ENCODE measurements around the gene PDGFC.

The PDGFC gene

GRCh38 chr4:156824451-156825060 is 147.0 kb downstream of the PDGFC start:
- no peak for DNase-seq

GRCh38 chr4:156820931-156821330 is 150.7 kb downstream of the PDGFC start:
- no peak for DNase-seq

- no peak for DNase-seq
These were observed 155.2 kb downstream of the PDGFC start for GRCh38 chr4:156816360-156816755.

- no peak for DNase-seq
These were observed 155.8 kb downstream of the PDGFC start for GRCh38 chr4:156815717-156816359.

- DNase-seq, result no peak
These were observed 159.6 kb downstream of the PDGFC start for GRCh38 chr4:156811963-156812362.

- no peak for DNase-seq
These were observed 160.3 kb downstream of the PDGFC start for GRCh38 chr4:156811286-156811685.

- no peak for DNase-seq
These were observed 165.9 kb downstream of the PDGFC start for GRCh38 chr4:156805696-156806095.

GRCh38 chr4:156803056-156803455 is 168.5 kb downstream of the PDGFC start:
- DNase-seq, result no peak

- no peak for DNase-seq
These were observed 171.1 kb downstream of the PDGFC start for GRCh38 chr4:156800463-156800862.

- no peak for DNase-seq
These were observed 172.4 kb downstream of the PDGFC start for GRCh38 chr4:156799121-156799589.

- DNase-seq, result no peak
These were observed 173.2 kb downstream of the PDGFC start for GRCh38 chr4:156798438-156798837.

- no peak for DNase-seq
These were observed 174.4 kb downstream of the PDGFC start for GRCh38 chr4:156797206-156797605.

GRCh38 chr4:156795727-156796126 is 175.9 kb downstream of the PDGFC start:
- no peak for DNase-seq

- DNase-seq, result no peak
These were observed 176.7 kb downstream of the PDGFC start for GRCh38 chr4:156794863-156795262.

GRCh38 chr4:156792462-156793085 is 179.0 kb downstream of the PDGFC start:
- no peak for DNase-seq

GRCh38 chr4:156790866-156791265 is 180.7 kb downstream of the PDGFC start:
- DNase-seq, result no peak

- no peak for DNase-seq
These were observed 182.8 kb downstream of the PDGFC start for GRCh38 chr4:156788782-156789181.

GRCh38 chr4:156786713-156787112 is 184.9 kb downstream of the PDGFC start:
- no peak for DNase-seq

- DNase-seq, result no peak
These were observed 186.6 kb downstream of the PDGFC start for GRCh38 chr4:156784970-156785369.

- DNase-seq, result no peak
These were observed 187.6 kb downstream of the PDGFC start for GRCh38 chr4:156783966-156784365.

GRCh38 chr4:156782491-156782890 is 189.1 kb downstream of the PDGFC start:
- DNase-seq, result no peak

- DNase-seq, result no peak
These were observed 189.7 kb downstream of the PDGFC start for GRCh38 chr4:156781852-156782251.

- DNase-seq, result no peak
These were observed 191.8 kb downstream of the PDGFC start for GRCh38 chr4:156779774-156780173.

GRCh38 chr4:156779042-156779441 is 192.6 kb downstream of the PDGFC start:
- DNase-seq, result no peak

Data from activated CD4-positive, alpha-beta T cell treated with anti-CD3 and anti-CD28 coated beads, Interleukin-10, Interleukin-2, amounts not matched to agents 100 ng/mL and 50 ng/mL, durations not matched to agents 16 hours and 8 hours (primary cell).